ENCODE results near the gene KIF26B.

The KIF26B gene

GRCh38 chr1:245580651-245581050 lies 425.9 kb downstream of the KIF26B start:
- H3K4me3 ChIP-seq (ENCODE audit: low read depth, low read length), result no peak overlapping the region
- TF ChIP-seq, protein P1, sequence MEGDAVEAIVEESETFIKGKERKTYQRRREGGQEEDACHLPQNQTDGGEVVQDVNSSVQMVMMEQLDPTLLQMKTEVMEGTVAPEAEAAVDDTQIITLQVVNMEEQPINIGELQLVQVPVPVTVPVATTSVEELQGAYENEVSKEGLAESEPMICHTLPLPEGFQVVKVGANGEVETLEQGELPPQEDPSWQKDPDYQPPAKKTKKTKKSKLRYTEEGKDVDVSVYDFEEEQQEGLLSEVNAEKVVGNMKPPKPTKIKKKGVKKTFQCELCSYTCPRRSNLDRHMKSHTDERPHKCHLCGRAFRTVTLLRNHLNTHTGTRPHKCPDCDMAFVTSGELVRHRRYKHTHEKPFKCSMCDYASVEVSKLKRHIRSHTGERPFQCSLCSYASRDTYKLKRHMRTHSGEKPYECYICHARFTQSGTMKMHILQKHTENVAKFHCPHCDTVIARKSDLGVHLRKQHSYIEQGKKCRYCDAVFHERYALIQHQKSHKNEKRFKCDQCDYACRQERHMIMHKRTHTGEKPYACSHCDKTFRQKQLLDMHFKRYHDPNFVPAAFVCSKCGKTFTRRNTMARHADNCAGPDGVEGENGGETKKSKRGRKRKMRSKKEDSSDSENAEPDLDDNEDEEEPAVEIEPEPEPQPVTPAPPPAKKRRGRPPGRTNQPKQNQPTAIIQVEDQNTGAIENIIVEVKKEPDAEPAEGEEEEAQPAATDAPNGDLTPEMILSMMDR (IDR thresholded peaks at IDR 0.05; ENCODE audit: low read depth, low read length, missing control alignments), result no peak
- in situ Hi-C loops (cut with HindIII; ENCODE audit: low sequenced_read_pairs), result no loop called here
- DNase-seq (ENCODE audit: low read depth), result no peak

- DNase-seq (ENCODE audit: low read depth), result no peak
- H3K4me3 ChIP-seq (ENCODE audit: low read depth, low read length), result no peak overlapping the region
- TF ChIP-seq, protein P1 (IDR thresholded peaks at IDR 0.05; ENCODE audit: low read depth, low read length, missing control alignments), result no peak
- in situ Hi-C loops (cut with HindIII; ENCODE audit: low sequenced_read_pairs), result no loop called here
Measured at GRCh38 chr1:245582026-245582425, 427.2 kb downstream of the KIF26B start.

DNA sequence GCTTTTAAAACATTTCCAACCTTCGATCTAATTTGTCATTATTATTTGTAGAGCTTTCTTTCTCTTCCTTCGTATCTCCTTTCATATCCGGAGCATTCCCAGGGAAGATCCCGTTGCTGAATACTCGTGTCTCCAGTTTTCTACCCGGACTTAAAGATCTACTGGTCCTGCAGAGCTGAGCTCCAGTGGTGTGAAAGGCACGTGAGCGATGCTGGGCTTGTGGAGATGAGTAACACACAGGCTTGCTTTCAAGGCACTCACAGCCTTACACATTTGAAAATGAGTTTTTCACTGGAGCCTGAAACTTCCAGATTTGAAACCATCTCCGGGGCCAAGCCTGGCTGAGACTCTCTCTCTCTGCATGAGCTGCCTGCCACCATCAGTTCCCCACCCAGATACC lies 428.3 kb downstream of the KIF26B start:
- TF ChIP-seq, protein P1 (IDR thresholded peaks at IDR 0.05; ENCODE audit: low read depth, low read length, missing control alignments), result no peak
- H3K4me3 ChIP-seq (ENCODE audit: low read depth, low read length), result no peak overlapping the region
- in situ Hi-C loops (cut with HindIII; ENCODE audit: low sequenced_read_pairs), result no loop called here
- DNase-seq (ENCODE audit: low read depth), result no peak

DNA sequence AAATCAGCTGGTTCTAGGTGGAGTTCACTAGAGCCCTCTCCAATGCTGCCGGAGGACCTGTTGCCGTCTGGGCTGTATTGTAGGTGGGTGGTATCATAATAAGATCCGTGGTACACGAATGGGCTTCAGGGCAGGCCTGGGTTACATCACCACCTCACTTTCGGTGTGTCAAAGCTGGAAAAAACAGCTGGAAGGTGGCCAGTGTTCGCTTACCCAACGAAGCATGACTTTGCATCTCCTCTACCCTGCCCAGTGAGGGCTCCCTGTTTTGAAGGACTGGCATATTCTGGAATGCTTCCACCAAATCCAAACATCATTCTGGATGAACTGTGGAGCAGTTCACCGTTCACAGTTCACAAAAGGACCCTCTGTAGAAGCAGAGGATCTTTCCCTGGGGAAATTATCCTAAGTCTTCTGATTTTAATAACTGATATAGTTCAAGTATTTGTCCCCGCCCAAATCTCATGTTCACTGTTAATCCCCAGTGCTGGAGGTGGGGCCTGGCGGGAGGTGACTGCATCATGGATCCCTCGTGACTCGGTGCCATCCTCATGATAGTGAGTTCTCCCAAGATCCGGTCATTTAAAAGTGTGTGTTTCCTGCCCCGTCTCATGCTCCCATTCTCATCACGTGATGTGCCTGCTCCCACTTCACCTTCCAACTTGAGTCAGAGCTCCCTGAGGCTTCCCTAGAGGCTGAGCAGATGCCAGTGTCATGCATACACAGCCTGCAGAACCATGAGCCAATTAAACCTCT lies 429.0 kb downstream of the KIF26B start:
- no peak overlapping the region for H3K4me3 ChIP-seq (ENCODE audit: low read depth, low read length)
- TF ChIP-seq, protein P1 (IDR thresholded peaks at IDR 0.05; ENCODE audit: low read depth, low read length, missing control alignments), result no peak
- in situ Hi-C loops (cut with HindIII; ENCODE audit: low sequenced_read_pairs), result no loop called here
- DNase-seq (ENCODE audit: low read depth), result no peak

- TF ChIP-seq, protein P1 (IDR thresholded peaks at IDR 0.05; ENCODE audit: low read depth, low read length, missing control alignments), result no peak
- no peak overlapping the region for H3K4me3 ChIP-seq (ENCODE audit: low read depth, low read length)
- in situ Hi-C loops (cut with HindIII; ENCODE audit: low sequenced_read_pairs), result loop anchor here (5.0 kb wide), 2 partner anchors 67 to 93 kb away; no protein-coding TSS in a partner anchor
- peak; percentile 57 for DNase-seq (ENCODE audit: low read depth)
Measured at GRCh38 chr1:245585252-245585959, 430.6 kb downstream of the KIF26B start.

- no peak overlapping the region for H3K4me3 ChIP-seq (ENCODE audit: low read depth, low read length)
- in situ Hi-C loops (cut with HindIII; ENCODE audit: low sequenced_read_pairs), result loop anchor here (5.0 kb wide), 2 partner anchors 65 to 95 kb away; no protein-coding TSS in a partner anchor
- DNase-seq (ENCODE audit: low read depth), result no peak
- TF ChIP-seq, protein P1 (IDR thresholded peaks at IDR 0.05; ENCODE audit: low read depth, low read length, missing control alignments), result no peak
Measured at GRCh38 chr1:245587435-245588115, 432.8 kb downstream of the KIF26B start.

Data from astrocyte of the cerebellum (primary cell).